ENCODE data around the gene GADD45A. TPM values are rescaled to one million over a fixed set of nuclear protein-coding genes. Genes with fewer than 3 reads are reported as not detected.
"Not testable (repeated sequence)": the region's sequence is repeated elsewhere in the genome, so short reads cannot be mapped to it uniquely, and the experiment has no call there.

The GADD45A gene
- total and polyA plus RNA-seq, 4 donors = 26.3 to 57.9 (median 33.4) TPM

DNA sequence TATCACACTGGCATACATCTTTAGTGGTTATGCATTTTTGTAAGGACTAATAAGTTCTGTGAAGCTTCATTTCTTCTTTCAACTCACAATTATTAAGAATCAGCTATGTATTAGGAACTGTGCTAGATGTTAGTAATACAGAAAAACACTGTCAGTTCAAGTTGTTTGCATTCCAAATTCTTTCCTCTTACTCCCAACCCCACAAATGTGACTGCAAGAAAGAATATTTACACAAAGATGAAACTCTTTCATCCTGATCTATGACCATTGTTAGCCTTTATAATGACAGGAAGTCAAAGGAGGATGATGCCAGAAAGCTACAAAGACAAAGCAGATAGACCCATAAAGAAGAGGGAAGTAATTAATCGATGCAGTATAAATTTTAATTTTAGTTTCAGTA lies 21.0 kb upstream of the GADD45A start:
- H3K27me3 ChIP-seq (ENCODE audit: control insufficient read depth in 4 of 4, insufficient read depth in 4 of 4, low read length in 3 of 4) = no peaks in the 10 kb centered on the region
- no peak overlapping the region for H3K4me3 ChIP-seq (ENCODE audit: low read depth in 1 of 3, low read length in 3 of 3)
- DNase-seq (ENCODE audit: low spot score) = no peak
- TF ChIP-seq SP1 (IDR thresholded peaks at IDR 0.05) (no peak), HNF4A (conservative IDR thresholded peaks at IDR 0.05) (no peak)
- TF ChIP-seq, protein P1, sequence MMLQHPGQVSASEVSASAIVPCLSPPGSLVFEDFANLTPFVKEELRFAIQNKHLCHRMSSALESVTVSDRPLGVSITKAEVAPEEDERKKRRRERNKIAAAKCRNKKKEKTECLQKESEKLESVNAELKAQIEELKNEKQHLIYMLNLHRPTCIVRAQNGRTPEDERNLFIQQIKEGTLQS (IDR thresholded peaks at IDR 0.05) = no peak
- no peaks in the 10 kb centered on the region for H3K9me3 ChIP-seq (ENCODE audit: control insufficient read depth in 4 of 4, low read length in 3 of 4)
- no peak overlapping the region for H3K27ac ChIP-seq (ENCODE audit: low read depth in 1 of 2, low read length in 2 of 2)
- H3K36me3 ChIP-seq (ENCODE audit: control insufficient read depth in 4 of 4, insufficient read depth in 3 of 4, low read depth in 1 of 4, low read length in 3 of 4) = no peaks in the 10 kb centered on the region
- WGBS = 78% methylated on average over 1 of the region's 1 CpG
- H3K4me1 ChIP-seq (ENCODE audit: control insufficient read depth in 4 of 4, insufficient read depth in 4 of 4, low read length in 3 of 4) = no peaks in the 10 kb centered on the region
- no peak overlapping the region for H3K9ac ChIP-seq (ENCODE audit: low read depth in 1 of 2, low read length in 2 of 2)

DNA sequence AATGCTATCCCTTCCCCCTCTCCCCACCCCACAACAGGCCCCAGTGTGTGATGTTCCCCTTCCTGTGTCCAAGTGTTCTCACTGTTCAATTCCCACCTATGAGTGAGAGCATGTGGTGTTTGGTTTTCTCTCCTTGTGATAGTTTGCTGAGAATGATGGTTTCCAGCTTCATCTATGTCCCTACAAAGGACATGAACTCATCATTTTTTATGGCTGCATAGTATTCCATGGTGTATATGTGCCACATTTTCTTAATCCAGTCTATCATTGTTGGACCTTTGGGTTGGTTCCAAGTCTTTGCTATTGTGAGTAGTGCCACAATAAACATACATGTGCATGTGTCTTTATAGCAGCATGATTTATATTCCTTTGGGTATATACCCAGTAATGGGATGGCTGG lies 19.7 kb upstream of the GADD45A start:
- not testable (repeated sequence) for H3K27ac ChIP-seq (ENCODE audit: low read depth in 1 of 2, low read length in 2 of 2); H3K9ac ChIP-seq (ENCODE audit: low read depth in 1 of 2, low read length in 2 of 2); DNase-seq (ENCODE audit: low spot score); H3K27me3 ChIP-seq (ENCODE audit: control insufficient read depth in 4 of 4, insufficient read depth in 4 of 4, low read length in 3 of 4); H3K4me3 ChIP-seq (ENCODE audit: low read depth in 1 of 3, low read length in 3 of 3); H3K36me3 ChIP-seq (ENCODE audit: control insufficient read depth in 4 of 4, insufficient read depth in 3 of 4, low read depth in 1 of 4, low read length in 3 of 4); H3K9me3 ChIP-seq (ENCODE audit: control insufficient read depth in 4 of 4, low read length in 3 of 4); H3K4me1 ChIP-seq (ENCODE audit: control insufficient read depth in 4 of 4, insufficient read depth in 4 of 4, low read length in 3 of 4)

DNA sequence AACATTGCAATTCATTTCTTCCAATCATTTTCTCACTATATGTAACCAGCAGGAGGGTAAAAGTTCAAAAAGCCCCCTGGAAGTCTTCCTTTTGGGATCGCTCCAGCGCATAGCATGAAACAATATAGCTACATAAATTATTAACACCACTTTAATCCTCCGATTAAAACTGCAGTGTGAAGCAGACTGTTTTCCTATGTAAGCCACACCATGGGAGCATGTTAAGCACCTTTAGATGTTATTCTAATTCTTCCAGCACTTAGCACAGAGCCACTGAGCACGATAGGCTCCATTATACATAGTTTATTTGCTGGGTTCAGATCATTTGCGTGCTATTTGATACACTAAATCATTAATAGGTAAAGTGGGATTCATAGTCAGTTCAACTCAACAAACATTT lies 18.4 kb upstream of the GADD45A start:
- H3K36me3 ChIP-seq (ENCODE audit: control insufficient read depth in 4 of 4, insufficient read depth in 3 of 4, low read depth in 1 of 4, low read length in 3 of 4) = no peaks in the 10 kb centered on the region
- H3K4me3 ChIP-seq (ENCODE audit: low read depth in 1 of 3, low read length in 3 of 3) = no peak overlapping the region
- H3K9ac ChIP-seq (ENCODE audit: low read depth in 1 of 2, low read length in 2 of 2) = no peak overlapping the region
- no peaks in the 10 kb centered on the region for H3K27me3 ChIP-seq (ENCODE audit: control insufficient read depth in 4 of 4, insufficient read depth in 4 of 4, low read length in 3 of 4)
- H3K27ac ChIP-seq (ENCODE audit: low read depth in 1 of 2, low read length in 2 of 2) = no peak overlapping the region
- DNase-seq (ENCODE audit: low spot score) = no peak
- H3K9me3 ChIP-seq (ENCODE audit: control insufficient read depth in 4 of 4, low read length in 3 of 4) = no peaks in the 10 kb centered on the region
- no peaks in the 10 kb centered on the region for H3K4me1 ChIP-seq (ENCODE audit: control insufficient read depth in 4 of 4, insufficient read depth in 4 of 4, low read length in 3 of 4)
- TF ChIP-seq TAF1 (conservative IDR thresholded peaks at IDR 0.05) (no peak), GABPA (IDR thresholded peaks at IDR 0.05 in 1 of 2, conservative IDR thresholded peaks at IDR 0.05 in 1 of 2) (no peak), HNF4A (conservative IDR thresholded peaks at IDR 0.05) (no peak), FOXA2 (IDR thresholded peaks at IDR 0.05) (no peak), SP1 (IDR thresholded peaks at IDR 0.05) (no peak), EGR1 (IDR thresholded peaks at IDR 0.05; ENCODE audit: low read depth in 2 of 2) (no peak), RXRA (IDR thresholded peaks at IDR 0.05) (no peak), NR2F2 (IDR thresholded peaks at IDR 0.05) (no peak), JUND (IDR thresholded peaks at IDR 0.05) (no peak), FOXA1 (IDR thresholded peaks at IDR 0.05) (no peak), YY1 (IDR thresholded peaks at IDR 0.05) (no peak)
- TF ChIP-seq, protein P2, sequence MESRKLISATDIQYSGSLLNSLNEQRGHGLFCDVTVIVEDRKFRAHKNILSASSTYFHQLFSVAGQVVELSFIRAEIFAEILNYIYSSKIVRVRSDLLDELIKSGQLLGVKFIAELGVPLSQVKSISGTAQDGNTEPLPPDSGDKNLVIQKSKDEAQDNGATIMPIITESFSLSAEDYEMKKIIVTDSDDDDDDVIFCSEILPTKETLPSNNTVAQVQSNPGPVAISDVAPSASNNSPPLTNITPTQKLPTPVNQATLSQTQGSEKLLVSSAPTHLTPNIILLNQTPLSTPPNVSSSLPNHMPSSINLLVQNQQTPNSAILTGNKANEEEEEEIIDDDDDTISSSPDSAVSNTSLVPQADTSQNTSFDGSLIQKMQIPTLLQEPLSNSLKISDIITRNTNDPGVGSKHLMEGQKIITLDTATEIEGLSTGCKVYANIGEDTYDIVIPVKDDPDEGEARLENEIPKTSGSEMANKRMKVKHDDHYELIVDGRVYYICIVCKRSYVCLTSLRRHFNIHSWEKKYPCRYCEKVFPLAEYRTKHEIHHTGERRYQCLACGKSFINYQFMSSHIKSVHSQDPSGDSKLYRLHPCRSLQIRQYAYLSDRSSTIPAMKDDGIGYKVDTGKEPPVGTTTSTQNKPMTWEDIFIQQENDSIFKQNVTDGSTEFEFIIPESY (IDR thresholded peaks at IDR 0.05) = no peak
- TF ChIP-seq, protein P3, sequence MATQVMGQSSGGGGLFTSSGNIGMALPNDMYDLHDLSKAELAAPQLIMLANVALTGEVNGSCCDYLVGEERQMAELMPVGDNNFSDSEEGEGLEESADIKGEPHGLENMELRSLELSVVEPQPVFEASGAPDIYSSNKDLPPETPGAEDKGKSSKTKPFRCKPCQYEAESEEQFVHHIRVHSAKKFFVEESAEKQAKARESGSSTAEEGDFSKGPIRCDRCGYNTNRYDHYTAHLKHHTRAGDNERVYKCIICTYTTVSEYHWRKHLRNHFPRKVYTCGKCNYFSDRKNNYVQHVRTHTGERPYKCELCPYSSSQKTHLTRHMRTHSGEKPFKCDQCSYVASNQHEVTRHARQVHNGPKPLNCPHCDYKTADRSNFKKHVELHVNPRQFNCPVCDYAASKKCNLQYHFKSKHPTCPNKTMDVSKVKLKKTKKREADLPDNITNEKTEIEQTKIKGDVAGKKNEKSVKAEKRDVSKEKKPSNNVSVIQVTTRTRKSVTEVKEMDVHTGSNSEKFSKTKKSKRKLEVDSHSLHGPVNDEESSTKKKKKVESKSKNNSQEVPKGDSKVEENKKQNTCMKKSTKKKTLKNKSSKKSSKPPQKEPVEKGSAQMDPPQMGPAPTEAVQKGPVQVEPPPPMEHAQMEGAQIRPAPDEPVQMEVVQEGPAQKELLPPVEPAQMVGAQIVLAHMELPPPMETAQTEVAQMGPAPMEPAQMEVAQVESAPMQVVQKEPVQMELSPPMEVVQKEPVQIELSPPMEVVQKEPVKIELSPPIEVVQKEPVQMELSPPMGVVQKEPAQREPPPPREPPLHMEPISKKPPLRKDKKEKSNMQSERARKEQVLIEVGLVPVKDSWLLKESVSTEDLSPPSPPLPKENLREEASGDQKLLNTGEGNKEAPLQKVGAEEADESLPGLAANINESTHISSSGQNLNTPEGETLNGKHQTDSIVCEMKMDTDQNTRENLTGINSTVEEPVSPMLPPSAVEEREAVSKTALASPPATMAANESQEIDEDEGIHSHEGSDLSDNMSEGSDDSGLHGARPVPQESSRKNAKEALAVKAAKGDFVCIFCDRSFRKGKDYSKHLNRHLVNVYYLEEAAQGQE (IDR thresholded peaks at IDR 0.05) = no peak
- TF ChIP-seq, protein P4, sequence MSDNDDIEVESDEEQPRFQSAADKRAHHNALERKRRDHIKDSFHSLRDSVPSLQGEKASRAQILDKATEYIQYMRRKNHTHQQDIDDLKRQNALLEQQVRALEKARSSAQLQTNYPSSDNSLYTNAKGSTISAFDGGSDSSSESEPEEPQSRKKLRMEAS (IDR thresholded peaks at IDR 0.05) = no peak
- TF ChIP-seq, protein P1 (IDR thresholded peaks at IDR 0.05) = no peak
- TF ChIP-seq, protein P5, sequence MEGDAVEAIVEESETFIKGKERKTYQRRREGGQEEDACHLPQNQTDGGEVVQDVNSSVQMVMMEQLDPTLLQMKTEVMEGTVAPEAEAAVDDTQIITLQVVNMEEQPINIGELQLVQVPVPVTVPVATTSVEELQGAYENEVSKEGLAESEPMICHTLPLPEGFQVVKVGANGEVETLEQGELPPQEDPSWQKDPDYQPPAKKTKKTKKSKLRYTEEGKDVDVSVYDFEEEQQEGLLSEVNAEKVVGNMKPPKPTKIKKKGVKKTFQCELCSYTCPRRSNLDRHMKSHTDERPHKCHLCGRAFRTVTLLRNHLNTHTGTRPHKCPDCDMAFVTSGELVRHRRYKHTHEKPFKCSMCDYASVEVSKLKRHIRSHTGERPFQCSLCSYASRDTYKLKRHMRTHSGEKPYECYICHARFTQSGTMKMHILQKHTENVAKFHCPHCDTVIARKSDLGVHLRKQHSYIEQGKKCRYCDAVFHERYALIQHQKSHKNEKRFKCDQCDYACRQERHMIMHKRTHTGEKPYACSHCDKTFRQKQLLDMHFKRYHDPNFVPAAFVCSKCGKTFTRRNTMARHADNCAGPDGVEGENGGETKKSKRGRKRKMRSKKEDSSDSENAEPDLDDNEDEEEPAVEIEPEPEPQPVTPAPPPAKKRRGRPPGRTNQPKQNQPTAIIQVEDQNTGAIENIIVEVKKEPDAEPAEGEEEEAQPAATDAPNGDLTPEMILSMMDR (IDR thresholded peaks at IDR 0.05; ENCODE audit: low read depth, low read length, missing input control) = no peak
- whole genome bisulfite sequencing = 95% methylated on average over 5 of the region's 5 CpGs
